Keratinocyte (primary cell): ENCODE data around the gene DNAJB8. TPM values are rescaled to one million over a fixed set of nuclear protein-coding genes. Genes with fewer than 3 reads are reported as not detected.

Source experiments
- DNase-seq: peaks from one replicate; pipeline ENCODE4 v3.0.0-alpha.2; 2011; ENCODE audit warnings: low read depth, missing footprints, low spot score
- FAIRE-seq: peaks from 2 replicates; lab custom pipeline; 2011; peaks lifted over from hg19 to GRCh38; lab: Jason Lieb, UNC
- H2AFZ ChIP-seq: 2 replicates; pipeline ENCODE4 v1.6.0; 2012; ENCODE audit warnings: low read length, control low read depth, inconsistent platforms; ENCODE audit not compliant: control insufficient read depth
- H3K27ac ChIP-seq: 2 replicates; pipeline ENCODE4 v1.5.1; 2011; ENCODE audit warnings: low read length; ENCODE audit not compliant: control insufficient read depth, insufficient read depth
- H3K27me3 ChIP-seq: 3 replicates; pipeline ENCODE4 v1.6.0; 2011; ENCODE audit warnings: low read length; ENCODE audit not compliant: control insufficient read depth, insufficient read depth; ENCODE audit errors: extremely low read depth
- H3K36me3 ChIP-seq, 2 experiments: 2 replicates in 1 of 2; 3 replicates in 1 of 2; pipeline ENCODE4 v1.5.1; 2011; ENCODE audit warnings: low read length in 2 of 2, mild to moderate bottlenecking in 1 of 2; ENCODE audit not compliant: control insufficient read depth in 2 of 2, insufficient read depth in 2 of 2; ENCODE audit errors: extremely low read depth in 1 of 2
- H3K4me1 ChIP-seq: 3 replicates; pipeline ENCODE4 v1.5.1; 2011; ENCODE audit warnings: low read length; ENCODE audit not compliant: control insufficient read depth, insufficient read depth; ENCODE audit errors: extremely low read depth
- H3K4me2 ChIP-seq: 3 replicates; pipeline ENCODE4 v1.6.0; 2011; ENCODE audit warnings: low read depth, low read length; ENCODE audit not compliant: control insufficient read depth, insufficient read depth; ENCODE audit errors: extremely low read depth
- H3K4me3 ChIP-seq, 3 experiments: fragments of 200-600 bp in 1 of 3; sonication (generic) in 1 of 3; 2 replicates in 2 of 3; 3 replicates in 1 of 3; pipeline ENCODE4 v1.5.1; 2011 to 2016; ENCODE audit warnings: low read length in 3 of 3, mild to moderate bottlenecking in 3 of 3, control low read depth in 2 of 3, inconsistent platforms in 1 of 3, low read depth in 1 of 3, mixed read lengths in 1 of 3, mixed run types in 1 of 3, moderate library complexity in 1 of 3; ENCODE audit not compliant: control insufficient read depth in 2 of 3, insufficient read depth in 2 of 3; ENCODE audit errors: extremely low read depth in 1 of 3
- H3K79me2 ChIP-seq: 2 replicates; pipeline ENCODE4 v1.6.0; 2012; ENCODE audit warnings: low read length; ENCODE audit not compliant: control insufficient read depth, insufficient read depth
- H3K9ac ChIP-seq: 3 replicates; pipeline ENCODE4 v1.6.0; 2011; ENCODE audit warnings: low read length; ENCODE audit not compliant: control insufficient read depth, insufficient read depth; ENCODE audit errors: extremely low read depth
- H3K9me1 ChIP-seq: 3 replicates; pipeline ENCODE4 v1.6.0; 2011; ENCODE audit warnings: low read length; ENCODE audit not compliant: control insufficient read depth, insufficient read depth; ENCODE audit errors: extremely low read depth
- H3K9me3 ChIP-seq: 2 replicates; pipeline ENCODE4 v1.5.1; 2012; ENCODE audit warnings: low read depth, low read length; ENCODE audit not compliant: control insufficient read depth
- H4K20me1 ChIP-seq: 3 replicates; pipeline ENCODE4 v1.6.0; 2011; ENCODE audit warnings: low read length; ENCODE audit not compliant: control insufficient read depth, insufficient read depth; ENCODE audit errors: extremely low read depth
- CTCF ChIP-seq, 3 experiments: IDR thresholded peaks in 1 of 3; conservative IDR thresholded peaks in 1 of 3; optimal IDR thresholded peaks in 1 of 3; 2 replicates in 2 of 3; 3 replicates in 1 of 3; pipeline versions ENCODE3 to v1.5.1; 2011; ENCODE audit warnings: low read length in 3 of 3, mild to moderate bottlenecking in 3 of 3, moderate library complexity in 2 of 3, control low read depth in 1 of 3, inconsistent platforms in 1 of 3; ENCODE audit not compliant: insufficient read depth in 2 of 3; ENCODE audit errors: extremely low read depth in 1 of 3
- EZH2 ChIP-seq: IDR thresholded peaks from one replicate; pipeline ENCODE4 v1.6.1; 2012; ENCODE audit warnings: inconsistent platforms, mild to moderate bottlenecking, low read length, moderate library complexity
- dilution Hi-C: fragments of 300-500 bp; cut with MboI; formaldehyde crosslinking; loops from one replicate; pipeline ENCODE4 v1.7.0; 2020; ENCODE audit warnings: low sequenced_read_pairs; ENCODE audit not compliant: extremely low pct_ligation_motif_present
- polyA plus RNA-seq, 5 experiments: library from polyadenylated mRNA; depleted of rRNA in 3 of 5; stranded (reverse) in 3 of 5; stranded (forward) in 1 of 5; unstranded in 1 of 5; fragments of >200 nt; gene quantifications; 1 replicate in 1 of 5; 2 replicates in 3 of 5; 3 replicates in 1 of 5; pipeline versions ENCODE4 v1.2.1 to v1.2.3, GENCODE V29; 2011 to 2012; ENCODE audit warnings: missing spikeins in 2 of 5, low read depth in 1 of 5, low replicate concordance in 1 of 5

Gene DNAJB8
- polyA plus RNA-seq, 1 donor (not counting 4 experiments of a cell fraction or from before 2014, with no cell fraction given): not detected

GRCh38 chr3:128458746-128459460 is 7.8 kb downstream of the DNAJB8 start:
- TF ChIP-seq EZH2: no peak
- no peak for TF ChIP-seq CTCF (optimal IDR thresholded peaks at IDR 0.05 in 1 of 3, IDR thresholded peaks at IDR 0.05 in 1 of 3, conservative IDR thresholded peaks at IDR 0.05 in 1 of 3; ENCODE audit: extremely low read depth in 1 of 3, insufficient read depth in 2 of 3, low read length in 3 of 3)
- Histone ChIP-seq H3K4me3 (no peak overlapping the region), H3K9ac (no peak overlapping the region), H2AFZ (no peak overlapping the region), H3K4me2 (no peak overlapping the region), H3K9me1 (no peaks in the 10 kb centered on the region), H3K36me3 (no peaks in the 10 kb centered on the region), H3K27me3 (peaks cover 51% of the 10 kb centered on the region), H3K4me1 (no peaks in the 10 kb centered on the region), H3K27ac (no peak overlapping the region), H3K79me2 (no peaks in the 10 kb centered on the region), H3K9me3 (no peaks in the 10 kb centered on the region), H4K20me1 (no peaks in the 10 kb centered on the region)
- FAIRE-seq (no peak), DNase-seq (no peak)
- dilution Hi-C loops: no loop called here

GRCh38 chr3:128457937-128458336 is 8.8 kb downstream of the DNAJB8 start:
- Histone ChIP-seq H3K79me2 (no peaks in the 10 kb centered on the region), H3K36me3 (no peaks in the 10 kb centered on the region), H4K20me1 (no peaks in the 10 kb centered on the region), H3K9ac (no peak overlapping the region), H3K4me3 (no peak overlapping the region), H3K9me3 (no peaks in the 10 kb centered on the region), H3K27ac (no peak overlapping the region), H2AFZ (no peak overlapping the region), H3K4me2 (no peak overlapping the region), H3K4me1 (no peaks in the 10 kb centered on the region), H3K27me3 (peaks cover 52% of the 10 kb centered on the region), H3K9me1 (no peaks in the 10 kb centered on the region)
- TF ChIP-seq CTCF (optimal IDR thresholded peaks at IDR 0.05 in 1 of 3, IDR thresholded peaks at IDR 0.05 in 1 of 3, conservative IDR thresholded peaks at IDR 0.05 in 1 of 3; ENCODE audit: extremely low read depth in 1 of 3, insufficient read depth in 2 of 3, low read length in 3 of 3) (no peak), EZH2 (no peak)
- no peak for DNase-seq
- dilution Hi-C loops: no loop called here
- FAIRE-seq: no peak
